Amygdala (tissue), 56 donors: ENCODE measurements around the gene CAPN9.
"Not testable (repeated sequence)": the region's sequence is repeated elsewhere in the genome, so short reads cannot be mapped to it uniquely, and the experiment has no call there.

Experiments
- DNase-seq, 56 donors: peaks; one replicate each; lab custom pipeline; 2025; lab: John Stamatoyannopoulos, UW

The CAPN9 gene

DNA sequence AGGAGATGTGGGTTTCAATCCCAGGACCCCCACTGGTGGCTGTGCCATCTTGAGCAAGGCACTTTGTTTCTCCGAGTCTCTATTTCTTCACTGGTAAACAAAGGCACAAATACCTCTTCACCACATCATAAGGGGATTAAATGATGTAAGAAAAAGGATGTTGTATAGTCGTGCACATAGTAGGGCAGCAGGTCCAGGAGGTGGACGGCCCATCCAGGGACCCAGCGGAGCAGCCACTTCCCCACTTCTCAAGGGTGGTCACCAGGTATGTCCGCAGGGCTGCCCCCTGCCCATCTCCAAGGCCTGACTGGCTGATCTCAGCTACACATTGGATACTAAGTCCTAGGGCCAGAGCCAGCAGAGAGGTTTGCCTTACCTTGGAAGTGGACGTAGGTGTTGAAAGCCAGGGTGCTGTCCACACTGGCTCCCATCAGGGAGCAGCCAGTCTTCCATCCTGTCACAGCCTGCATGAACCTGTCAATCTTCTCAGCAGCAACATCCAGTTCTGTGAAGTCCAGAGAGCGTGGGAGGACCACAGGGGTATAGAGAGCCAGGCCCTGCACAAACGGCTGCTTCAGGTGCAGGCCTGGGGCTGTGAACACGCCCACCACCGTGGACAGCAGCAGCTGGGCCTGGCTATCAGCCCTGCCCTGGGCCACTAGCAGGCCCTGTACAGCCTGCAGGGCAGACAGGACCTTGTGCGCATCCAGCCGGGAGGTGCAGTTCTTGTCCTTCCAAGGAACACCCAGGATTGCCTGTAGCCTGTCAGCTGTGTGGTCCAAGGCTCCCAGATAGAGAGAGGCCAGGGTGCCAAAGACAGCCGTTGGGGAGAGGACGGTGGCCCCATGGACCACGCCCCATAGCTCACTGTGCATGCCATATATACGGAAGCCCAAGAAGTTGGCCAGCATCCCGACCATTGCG, 37.3 kb upstream of the CAPN9 start:
- DNase-seq, result no peak

DNA sequence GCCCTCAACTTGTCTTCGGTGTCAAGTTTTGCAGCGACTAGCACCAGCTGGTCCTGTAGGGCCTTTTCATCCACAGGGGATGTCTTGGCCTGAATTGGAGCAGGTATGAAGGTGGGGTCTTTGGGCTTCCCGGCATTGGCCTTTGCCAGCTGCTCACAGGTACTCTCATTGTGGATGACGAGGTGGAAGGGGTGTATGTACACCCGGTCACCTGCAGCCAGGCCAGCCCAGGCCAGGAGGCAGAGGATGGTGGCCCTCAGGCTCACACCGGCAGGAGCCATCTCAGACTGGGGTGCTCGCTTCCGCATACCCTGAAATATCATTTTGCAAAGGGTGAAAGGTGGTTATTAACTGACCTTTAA, 36.7 kb upstream of the CAPN9 start:
- DNase-seq, result peak in 1 of 56 donors; percentile 18

DNA sequence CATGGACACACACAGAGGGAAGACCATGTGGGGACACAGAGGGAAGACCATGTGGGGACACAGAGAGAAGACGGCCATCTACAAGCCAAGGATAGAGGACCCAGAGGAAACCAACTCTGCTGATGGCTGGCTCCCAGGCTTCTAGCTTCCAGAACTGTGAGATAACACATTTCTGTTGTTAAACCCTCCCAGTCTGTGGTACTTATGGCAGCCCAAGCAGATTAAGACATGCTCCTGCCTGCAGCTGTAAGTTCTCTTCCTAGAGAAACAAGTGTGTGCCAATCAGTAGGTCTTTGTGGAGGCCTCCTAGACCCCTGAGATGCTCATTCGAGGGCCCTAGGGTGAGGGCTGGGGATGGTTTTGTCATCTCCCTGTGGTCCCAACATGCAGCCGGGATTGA, 35.9 kb upstream of the CAPN9 start:
- no peak for DNase-seq

DNA sequence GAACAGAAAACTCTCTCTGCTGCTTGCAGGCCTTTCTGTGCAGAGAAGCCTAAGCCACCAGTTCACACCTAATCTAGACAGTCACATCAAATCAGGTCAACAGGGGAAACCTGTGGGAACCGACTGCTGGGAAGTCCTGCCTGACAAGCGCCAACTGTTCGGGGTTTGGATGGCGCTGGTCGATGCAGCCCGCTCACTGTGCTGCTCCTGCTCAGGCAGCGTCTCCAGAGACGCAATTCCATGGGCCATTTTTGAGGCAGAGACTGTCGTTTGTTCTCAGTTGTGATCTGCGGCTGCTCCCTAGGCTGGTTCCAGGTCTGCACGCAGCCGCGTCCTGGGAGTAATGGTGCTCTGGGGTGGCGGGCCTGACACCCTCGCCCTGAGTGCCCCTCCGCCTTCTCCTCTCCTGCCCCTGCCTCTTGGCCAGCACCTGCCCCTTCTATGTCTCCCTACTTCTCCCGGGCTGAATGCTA, 34.7 kb upstream of the CAPN9 start:
- no peak for DNase-seq

DNA sequence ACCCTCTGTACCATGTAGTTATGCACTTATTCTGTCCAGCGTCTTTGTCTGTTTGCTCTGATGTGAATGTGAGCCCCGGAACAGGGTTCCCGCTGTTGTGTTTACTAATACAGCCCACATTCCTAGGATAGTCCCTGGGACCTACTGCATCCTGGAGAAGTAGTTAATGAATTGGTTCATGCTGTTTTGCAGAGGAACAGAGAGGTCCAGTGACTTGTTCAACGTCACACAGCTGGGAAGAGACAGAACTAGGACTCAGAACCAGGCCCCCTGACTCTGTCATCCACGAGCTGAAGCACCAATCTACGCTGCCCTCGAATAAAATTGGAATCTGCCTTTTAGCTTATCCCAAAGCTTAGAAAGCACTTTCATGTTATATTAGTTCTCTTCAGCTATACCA, 34.0 kb upstream of the CAPN9 start:
- no peak for DNase-seq

DNA sequence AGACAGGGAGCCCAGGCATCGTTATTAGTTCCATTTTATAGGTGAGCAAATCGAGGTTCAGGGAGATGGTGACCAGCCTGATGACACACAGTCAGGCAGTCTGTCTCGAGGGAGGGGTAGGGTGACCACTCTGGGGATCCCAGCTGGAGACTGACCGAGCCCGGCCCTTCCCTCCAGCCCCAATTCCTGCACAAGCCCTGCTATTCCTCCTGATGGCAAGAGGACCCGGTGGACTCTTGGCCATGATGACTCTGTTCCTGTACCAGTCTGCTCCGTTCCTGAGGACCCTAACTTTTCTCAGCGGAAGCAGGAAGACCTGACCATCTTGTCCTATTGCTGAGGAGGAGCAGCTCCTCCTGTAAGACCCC, 33.7 kb upstream of the CAPN9 start:
- DNase-seq, result no peak

DNA sequence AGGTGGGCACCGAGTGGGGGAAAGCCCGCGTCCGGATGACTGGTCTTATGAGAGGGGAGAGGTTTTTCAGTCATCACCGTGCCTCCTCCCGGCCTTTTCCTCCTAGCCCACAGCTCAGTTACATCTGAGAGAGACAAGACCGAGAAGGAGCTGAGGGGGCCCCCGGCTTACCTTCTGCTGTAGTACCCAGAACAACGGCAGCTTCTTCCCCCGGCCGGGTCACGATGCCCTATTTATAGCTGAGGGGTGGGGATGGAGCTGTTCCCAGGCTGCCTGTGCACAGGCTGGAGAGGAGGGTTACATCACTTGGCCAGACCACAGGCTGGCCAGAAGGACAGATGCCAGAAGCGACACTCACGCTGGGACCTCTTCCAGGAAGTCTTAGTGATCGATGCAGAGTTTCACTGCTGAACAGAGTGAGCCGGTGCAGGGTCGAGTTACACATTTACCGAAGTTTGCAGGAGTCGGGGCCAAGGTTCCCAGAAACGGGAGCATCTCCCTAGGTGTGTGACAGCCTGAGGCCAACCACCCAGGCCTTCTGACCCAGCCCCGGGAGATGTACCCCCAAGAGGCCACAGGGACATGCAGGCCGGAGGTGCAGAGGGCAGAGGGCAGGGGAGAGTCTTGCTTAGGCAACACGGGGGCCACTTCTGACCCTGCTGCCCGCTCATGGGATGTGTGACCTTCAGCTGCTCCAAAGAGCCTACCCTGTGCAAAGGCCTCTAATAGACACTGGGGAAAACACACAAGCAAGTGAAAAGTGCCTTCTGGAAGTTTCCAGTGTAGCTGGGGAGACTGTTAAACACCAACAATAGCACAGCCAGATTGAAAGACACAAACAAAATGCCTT, 33.0 kb upstream of the CAPN9 start, which contains the start of gene AGT:
Gene AGT (minus strand): TSS at position 208 of the 850 bp plus-strand sequence. CDS start 3,299 bp downstream, outside the sequence.
- DNase-seq, result peak in 50 of 56 donors; percentile 23 to 92 (median 72)

DNA sequence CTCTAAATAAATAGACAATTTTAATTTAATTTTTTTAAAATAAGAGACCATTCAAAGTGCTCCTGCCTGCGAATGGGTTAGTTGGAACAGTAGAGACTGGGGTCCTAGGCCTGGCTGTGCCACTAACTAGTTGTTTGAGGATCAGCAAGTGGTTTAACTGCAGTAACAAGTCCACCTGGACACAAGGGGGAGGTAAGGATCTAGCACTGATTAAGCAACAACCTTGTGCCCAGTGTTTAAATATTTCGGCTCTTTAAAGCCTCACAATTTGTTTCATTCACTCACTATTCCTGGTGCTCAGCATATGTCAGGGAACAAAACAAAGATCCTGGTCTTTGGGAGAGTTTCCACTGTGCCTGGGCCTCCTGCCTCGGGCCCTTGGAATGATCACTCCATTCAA, 31.7 kb upstream of the CAPN9 start:
- DNase-seq, result no peak

DNA sequence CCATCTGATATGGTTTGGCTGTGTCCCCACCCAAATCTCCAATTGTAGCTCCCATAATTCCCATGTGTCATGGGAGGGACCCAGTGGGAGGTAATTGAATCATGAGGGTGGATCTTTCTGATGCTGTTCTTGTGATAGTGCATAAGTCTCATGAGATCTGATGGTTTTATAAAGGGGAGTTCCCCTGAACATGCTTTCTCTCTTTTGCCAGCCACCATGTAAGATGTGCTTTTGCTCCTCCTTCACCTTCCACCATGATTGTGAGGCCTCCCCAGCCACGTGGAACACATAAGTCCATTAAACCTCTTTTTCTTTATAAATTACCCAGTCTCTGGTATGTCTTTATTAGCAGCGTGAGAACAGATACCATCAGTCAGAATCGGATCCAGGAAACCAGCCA, 30.7 kb upstream of the CAPN9 start:
- DNase-seq, result not testable (repeated sequence)

DNA sequence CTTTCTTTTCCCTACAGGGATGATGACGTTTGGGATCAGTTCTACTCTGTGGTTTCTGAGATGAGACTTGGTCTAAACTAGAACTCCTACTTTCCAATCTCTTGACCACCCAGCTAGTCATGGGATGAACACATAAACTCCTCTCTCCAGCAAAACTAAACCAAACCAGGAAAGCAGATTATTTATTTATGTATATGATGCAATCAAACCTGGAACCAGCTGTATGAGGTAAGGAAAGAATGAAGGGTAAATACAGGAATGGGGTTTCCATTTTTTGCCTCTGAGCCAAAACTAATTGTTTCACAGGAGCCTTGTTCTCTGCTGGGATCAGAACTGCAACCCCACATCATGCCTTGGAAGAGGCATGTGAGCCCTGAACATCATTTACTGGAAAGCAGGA, 29.9 kb upstream of the CAPN9 start:
- no peak for DNase-seq

DNA sequence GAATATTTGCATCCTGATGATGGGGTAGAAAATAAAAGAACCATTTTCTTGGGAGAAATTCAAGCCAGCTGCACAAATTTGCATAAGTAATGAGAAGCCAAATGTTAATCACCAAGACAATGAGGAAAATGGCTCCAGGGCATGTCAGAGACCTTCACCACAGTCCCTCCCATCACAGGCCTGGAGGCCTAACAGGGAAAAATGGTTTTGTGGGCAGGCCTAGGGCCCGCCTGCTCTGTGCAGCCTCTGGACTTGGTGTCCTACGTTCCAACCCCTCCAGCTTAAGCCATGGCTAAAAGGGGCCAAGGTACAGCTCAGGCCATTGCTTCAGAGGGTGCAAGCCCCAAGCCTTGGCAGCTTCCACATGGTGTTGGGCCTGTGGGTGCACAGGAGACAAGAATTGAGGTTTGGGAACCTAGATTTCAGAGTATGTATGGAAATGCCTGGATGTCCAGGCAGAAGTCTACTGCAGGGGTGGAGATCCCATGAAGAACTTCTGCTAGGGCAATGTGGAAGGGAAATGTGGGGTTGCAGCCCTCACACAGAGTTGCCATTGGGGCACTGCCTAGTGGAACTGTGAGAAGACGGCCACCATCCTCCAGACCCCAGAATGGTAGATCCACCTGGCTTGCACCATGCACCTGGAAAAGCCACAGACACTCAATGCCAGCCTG, 25.2 kb upstream of the CAPN9 start:
- not testable (repeated sequence) for DNase-seq

DNA sequence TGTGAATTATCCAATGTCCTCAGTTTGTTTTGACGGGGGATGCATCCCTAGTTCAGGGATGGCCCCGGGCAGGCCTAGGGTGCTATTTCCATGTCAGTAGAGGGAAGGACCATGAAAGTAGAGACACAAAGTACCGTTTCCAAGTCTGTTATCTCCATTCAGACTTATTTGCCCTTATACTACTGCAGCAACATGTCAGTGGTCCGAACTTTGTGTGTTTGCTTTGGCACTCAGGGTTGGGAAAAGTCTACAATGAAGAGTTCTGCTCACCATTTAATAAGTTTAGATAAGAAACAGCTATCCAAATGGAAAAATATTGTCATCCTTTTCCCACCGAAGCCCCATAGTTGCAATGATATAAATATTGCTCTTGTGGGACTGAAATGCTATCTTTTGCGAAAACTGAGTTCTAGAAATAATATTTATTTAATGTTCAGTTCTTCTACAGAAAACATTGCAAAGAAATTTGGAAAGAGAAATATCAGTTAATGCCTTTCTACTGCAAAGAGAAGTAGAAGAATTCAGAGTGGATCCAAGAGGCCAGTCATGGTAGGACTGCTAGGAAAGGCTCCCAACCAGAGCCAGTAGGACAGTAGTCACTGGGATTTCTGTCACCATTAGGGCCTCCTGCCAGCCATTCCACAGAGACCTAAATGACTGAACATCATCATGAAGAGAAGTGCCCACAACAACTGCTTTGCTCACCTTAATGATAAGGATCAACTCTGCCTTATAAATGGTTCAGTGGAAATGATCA, 21.8 kb upstream of the CAPN9 start:
- no peak for DNase-seq

DNA sequence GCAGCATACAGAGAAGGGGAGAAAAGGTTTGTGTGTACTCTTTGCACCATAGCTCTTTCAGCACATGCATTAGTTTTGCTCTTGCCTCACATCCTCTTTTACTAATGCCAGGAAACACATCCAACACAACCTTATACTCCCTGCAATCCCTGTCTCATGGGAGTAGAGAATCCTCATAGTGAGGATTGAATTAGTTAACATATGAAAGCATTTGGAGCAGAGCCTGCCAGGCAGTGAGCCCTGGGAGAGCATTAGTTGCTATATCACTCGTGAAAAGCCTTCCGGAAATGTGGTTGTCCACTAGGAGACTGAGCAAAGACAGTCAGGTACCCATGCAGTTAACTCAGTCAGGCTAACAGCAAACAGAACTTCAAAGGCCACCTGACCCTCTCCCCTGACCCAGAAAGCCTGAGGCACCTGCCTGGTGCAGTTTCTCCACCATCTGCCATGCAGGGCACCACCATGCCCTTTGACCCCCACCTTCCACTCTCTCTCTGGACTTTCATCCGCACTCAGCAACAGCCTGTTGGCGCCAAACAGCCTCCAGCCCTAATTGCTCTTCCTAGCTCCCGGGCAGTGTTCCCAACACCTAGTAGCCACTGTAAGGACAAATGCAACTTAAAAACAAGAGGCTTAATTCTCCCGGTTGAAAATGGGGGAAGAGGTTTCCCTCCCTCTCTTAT, 18.3 kb upstream of the CAPN9 start:
- DNase-seq, result peak in 19 of 56 donors; percentile 21 to 70 (median 53)

DNA sequence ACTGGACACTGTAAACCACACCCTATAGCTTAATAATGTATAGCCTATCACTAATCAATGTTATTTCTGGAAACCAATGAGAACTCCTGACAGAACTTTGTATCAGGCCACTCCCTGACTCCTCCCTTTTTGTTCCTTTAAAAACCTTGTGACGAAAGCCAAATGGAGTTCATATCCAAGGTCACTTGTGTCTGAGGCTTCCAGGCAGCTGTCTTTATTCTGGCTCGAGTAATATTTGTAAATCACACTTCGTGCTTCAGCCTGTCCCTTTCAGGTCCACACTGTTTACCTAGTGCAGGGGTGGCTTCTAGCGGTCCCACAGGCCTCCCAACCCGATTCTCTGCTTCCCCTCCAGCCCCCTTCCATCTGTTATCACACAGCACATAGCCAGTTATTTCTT, 16.2 kb upstream of the CAPN9 start:
- DNase-seq, result no peak

DNA sequence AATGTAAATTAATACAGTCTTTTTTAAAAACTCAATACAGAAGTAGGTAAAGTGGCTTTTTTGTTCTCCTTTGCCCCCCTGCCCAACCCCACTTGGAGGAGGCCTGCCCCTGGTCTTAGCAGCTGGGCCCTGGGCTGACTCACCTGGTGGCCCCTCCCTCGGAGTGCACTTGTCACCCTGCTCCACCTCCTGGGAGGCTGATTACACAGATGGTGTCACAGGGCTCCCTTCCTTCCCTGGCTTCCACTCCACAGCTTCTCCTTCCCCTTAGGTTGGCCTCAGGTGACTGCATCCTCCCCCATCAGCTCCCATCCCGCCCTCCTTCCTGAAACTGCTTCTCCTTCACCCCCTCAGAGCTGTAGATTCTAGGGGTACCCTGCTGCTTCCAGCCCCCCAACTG, 11.7 kb upstream of the CAPN9 start:
- DNase-seq, result no peak

DNA sequence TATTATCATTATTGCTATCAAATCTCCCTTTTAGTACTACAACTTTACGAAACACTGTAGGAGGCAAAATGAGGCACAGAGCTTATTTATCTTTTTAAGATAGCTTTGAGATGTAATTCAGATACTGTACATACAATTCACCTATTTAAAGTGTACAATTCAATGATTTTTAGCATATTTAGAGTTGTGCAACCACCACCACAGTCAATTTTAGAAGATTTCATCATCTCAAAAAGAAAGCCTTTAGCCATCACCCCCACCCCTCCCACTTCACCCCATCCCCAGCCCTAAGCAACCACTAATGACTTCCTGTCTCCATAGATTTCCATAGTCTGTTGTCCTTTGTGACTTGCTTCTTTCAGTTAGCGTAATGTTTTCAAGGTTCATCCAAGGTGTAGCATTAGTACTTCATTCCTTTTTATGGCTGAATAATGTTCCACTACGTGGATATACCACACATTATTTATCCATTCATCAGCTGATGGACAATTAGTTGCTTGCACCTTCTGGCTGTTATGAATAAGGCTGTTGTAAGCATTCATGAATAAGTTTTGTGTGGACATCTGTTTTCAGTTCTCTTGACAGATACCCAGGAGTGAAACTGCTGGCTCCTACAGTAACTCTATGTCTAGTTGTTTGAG, 9.4 kb upstream of the CAPN9 start:
- no peak for DNase-seq

DNA sequence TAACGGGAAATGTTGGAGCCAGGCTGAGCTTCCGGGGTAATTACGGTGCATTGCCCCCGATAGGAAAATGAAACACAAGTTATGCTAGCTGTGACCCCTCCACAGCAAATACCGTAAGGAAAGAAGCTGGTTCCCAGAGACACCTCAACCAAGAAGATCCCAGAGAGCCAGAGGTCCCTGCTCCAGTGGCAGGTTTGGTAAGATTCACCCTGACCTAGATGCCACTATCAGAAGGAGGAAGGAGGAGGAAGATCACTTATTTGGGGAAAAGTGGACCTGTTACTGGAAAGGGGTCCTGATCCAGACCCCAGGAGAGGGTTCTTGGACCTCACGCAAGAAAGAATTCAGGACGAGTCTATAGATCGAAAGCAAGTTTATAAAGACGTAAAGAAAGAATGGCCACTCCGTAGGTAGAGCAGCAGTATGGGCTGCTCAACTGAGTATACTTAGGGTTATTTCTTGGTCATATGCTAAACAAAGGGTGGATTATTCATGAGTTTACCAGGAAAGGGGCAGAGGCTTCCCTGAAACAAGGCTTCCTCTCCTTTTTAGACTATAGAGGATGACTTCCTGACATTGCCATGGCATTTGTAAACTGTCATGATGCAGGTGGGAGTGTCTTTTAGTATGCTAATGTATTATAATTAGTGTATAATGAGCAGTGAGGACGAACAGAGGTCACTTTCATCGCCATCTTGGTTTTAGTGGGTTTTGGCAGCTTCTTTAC, 7.5 kb upstream of the CAPN9 start:
- no peak for DNase-seq

DNA sequence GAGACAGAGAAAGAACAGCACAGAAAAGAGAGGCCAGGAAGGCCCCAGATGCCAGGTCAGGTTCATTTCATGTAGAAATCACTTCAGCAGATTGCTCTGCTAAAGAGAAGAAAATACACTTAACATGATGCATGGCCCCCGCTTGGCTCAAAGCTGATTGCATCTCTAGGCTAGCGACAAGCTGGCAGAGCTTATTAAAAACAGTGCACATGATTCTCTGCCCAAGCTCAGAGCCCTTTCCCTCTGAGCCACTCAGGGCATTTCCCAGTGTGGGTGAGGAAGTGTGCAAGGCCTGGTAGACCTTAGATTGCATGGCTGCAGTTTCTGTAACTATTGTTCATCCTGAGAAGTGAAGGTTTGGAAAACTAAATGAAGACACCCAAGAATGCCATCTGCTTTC, 3.3 kb upstream of the CAPN9 start:
- DNase-seq, result no peak
